ENCODE results near the gene FGF6.
"Not testable (repeated sequence)": the region's sequence is repeated elsewhere in the genome, so short reads cannot be mapped to it uniquely, and the experiment has no call there.

Gene FGF6

DNA sequence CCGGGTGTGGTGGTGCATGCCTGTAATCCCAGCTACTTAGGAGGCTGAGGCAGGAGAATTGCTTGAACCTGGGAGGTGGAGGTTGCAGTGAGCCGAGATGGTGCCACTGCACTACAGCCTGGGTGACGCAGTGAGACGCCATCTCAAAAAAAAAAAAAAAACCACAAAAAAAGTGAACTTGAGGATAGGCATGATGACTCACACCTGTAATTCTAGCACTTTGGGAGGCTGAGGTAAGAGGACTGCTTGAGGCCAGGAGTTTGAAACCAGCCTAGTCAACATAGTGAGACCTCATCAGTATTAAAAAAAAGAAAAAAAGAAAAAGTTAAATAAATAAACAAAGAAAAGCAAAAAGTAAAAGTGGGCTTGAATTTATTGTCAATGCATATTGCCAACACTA is 10.2 kb upstream of the FGF6 start:
- H3K36me3 Mint-ChIP-seq (ENCODE audit: low read depth); H3K4me3 Mint-ChIP-seq; H3K9me3 Mint-ChIP-seq; H3K27ac Mint-ChIP-seq: not testable (repeated sequence)
- peaks cover 26% of the 10 kb centered on the region for H3K27me3 Mint-ChIP-seq
- H3K4me1 Mint-ChIP-seq (ENCODE audit: low read depth): peaks cover 30% of the 10 kb centered on the region
- intact Hi-C loops (cut with micrococcal nuclease): loop anchor here (2.0 kb wide), 1 partner anchor 13 kb away; no protein-coding TSS in a partner anchor

DNA sequence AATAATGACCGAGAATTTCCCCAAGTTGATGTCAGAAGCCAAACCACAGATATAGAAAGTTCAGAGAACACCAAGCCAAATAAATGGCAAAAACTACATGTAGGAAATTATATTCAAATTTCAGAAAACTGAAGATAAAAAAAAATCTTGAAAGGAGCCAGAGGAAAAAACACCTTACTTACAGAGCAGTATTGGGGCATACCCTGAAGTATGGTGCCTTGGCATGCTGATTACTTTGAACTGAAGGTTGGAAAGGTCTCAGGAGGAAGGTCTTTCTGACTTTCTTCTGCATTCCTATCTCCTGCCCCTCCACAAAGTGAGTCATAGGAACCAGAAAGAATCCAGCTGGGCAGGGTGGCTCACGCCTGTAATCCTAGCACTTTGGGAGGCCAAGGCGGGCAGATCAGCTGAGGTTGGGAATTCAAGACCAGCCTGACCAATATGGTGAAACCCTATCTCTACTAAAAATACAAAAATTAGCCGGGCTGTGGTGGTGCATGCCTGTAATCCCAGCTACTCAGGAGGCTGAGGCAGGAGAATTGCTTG is 8.8 kb upstream of the FGF6 start:
- Mint-ChIP-seq H3K36me3 (ENCODE audit: low read depth) (no peaks in the 10 kb centered on the region), H3K9me3 (no peaks in the 10 kb centered on the region), H3K27ac (no peak overlapping the region), H3K4me3 (no peak overlapping the region), H3K4me1 (ENCODE audit: low read depth) (peaks cover 40% of the 10 kb centered on the region), H3K27me3 (peaks cover 27% of the 10 kb centered on the region)
- intact Hi-C loops (cut with micrococcal nuclease): loop anchor here (2.0 kb wide), 1 partner anchor 14 kb away; no protein-coding TSS in a partner anchor

DNA sequence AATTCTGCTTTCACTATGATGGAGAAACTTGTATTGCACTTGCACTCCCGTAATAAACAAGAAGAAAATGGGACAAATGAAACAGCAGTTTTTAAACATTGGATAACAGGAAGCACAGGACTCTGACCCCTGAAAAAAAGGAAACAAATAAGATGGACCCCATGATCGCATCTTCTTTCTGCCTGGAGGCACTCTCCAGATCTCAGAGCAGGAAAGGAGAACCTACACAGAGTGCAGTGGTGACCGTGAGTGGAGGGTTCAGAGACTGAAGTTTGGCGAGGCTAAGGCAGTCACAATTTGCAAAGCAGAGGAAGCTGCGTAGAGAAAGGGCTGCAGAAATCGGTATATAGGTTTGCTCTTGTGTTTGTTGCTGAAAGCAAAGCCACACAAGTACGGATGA is 6.1 kb upstream of the FGF6 start:
- H3K27ac Mint-ChIP-seq: peak overlapping the region; percentile 60
- H3K27me3 Mint-ChIP-seq: peaks cover 23% of the 10 kb centered on the region
- H3K4me3 Mint-ChIP-seq: peak overlapping the region; percentile 7
- no peaks in the 10 kb centered on the region for H3K36me3 Mint-ChIP-seq (ENCODE audit: low read depth)
- intact Hi-C loops (cut with micrococcal nuclease): no loop called here
- H3K9me3 Mint-ChIP-seq: no peaks in the 10 kb centered on the region
- H3K4me1 Mint-ChIP-seq (ENCODE audit: low read depth): peaks cover 54% of the 10 kb centered on the region

DNA sequence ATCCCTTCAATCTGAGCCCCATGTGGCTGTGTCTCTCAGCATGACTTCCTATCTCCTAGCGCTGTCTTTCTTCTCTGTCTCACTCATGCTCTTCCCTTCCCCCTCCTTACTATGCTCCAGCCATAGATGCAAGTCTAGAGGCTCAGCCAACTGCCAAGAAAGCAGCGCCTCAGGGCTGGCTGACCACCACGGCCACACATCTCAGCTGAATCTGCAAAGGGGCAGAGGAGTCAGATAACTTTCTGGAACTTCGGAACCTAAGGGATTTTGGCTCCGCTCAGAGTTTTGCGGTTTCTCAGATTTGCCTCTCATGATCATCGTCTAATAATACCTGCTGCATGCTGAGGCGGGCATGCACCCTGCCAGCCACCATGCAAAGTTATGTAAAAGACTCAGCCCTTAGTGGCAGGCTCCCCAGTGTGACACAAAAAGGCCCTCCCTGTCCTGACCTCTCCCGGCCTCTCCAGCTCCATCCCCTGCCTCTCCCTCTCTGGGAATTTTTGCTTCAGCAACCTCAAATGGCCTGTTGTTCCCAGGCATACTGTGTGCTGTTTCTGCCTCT is 5.0 kb upstream of the FGF6 start:
- Mint-ChIP-seq H3K9me3 (no peaks in the 10 kb centered on the region), H3K4me3 (no peak overlapping the region), H3K36me3 (ENCODE audit: low read depth) (no peaks in the 10 kb centered on the region), H3K27ac (peak overlapping the region; percentile 60), H3K4me1 (ENCODE audit: low read depth) (peaks cover 62% of the 10 kb centered on the region), H3K27me3 (peaks cover 28% of the 10 kb centered on the region)
- intact Hi-C loops (cut with micrococcal nuclease): no loop called here

DNA sequence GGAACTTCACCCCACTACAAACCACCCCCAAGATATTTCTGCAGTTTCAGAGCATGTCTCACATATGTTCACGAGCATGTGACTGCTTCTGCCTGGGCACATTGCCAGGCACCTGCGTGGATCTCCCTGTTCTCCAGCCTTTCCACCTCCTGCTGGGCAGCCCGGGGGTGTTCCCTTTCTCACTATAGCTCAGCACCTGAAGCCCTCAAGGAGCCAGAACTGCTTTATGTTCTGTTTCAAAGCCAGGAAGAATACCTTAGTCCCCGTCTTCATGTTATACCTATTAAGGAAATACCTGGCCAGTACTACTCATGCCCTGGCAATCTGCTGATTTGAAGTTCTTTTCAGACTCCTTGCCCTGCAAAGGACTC is 4.2 kb upstream of the FGF6 start:
- no peak overlapping the region for H3K27ac Mint-ChIP-seq
- H3K4me1 Mint-ChIP-seq (ENCODE audit: low read depth): peaks cover 64% of the 10 kb centered on the region
- no peaks in the 10 kb centered on the region for H3K36me3 Mint-ChIP-seq (ENCODE audit: low read depth)
- no peak overlapping the region for H3K4me3 Mint-ChIP-seq
- intact Hi-C loops (cut with micrococcal nuclease): no loop called here
- H3K27me3 Mint-ChIP-seq: peaks cover 27% of the 10 kb centered on the region
- H3K9me3 Mint-ChIP-seq: no peaks in the 10 kb centered on the region

DNA sequence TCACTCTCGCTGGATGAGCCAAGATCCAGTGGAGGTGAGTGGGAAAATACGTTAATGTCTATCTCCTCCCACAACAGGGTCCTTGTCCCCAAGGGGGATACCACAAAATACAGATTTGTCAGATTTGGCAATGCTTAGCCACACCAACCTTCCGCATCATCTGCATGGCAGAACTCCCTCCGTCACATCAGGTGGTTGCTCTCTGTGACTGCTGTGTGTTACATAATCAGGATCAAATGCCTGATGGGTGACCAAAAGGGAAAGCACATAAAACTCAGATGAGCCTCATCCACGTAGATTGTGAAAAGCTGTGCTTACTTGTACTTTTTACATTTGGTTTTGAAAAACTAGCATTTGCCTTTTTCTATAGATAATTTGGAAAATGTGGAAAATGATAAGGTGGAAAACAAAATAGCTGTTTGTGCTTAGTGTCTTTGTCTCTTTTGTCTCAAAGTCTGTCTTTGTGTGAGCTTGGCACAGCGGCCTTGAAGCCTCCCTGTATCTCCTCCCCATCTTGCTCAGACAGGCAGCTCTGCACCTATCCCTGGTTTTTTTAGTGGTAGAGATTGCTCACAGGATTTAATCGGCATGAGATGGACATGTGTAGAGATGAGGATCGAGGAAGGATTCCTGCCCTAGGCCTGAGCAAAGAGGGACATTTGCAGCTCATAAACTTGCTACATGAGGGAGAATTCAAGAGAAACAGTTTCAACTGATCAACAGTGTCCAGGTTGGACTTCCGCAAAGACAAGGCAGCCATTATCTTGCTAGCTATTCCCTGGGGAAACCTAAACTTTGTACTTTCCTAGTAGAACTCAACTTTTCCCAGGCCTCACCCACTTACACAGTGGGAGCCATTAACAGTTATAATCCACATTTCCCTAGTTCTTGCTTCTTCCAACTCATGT is 3.6 kb upstream of the FGF6 start:
- Mint-ChIP-seq H3K36me3 (ENCODE audit: low read depth) (no peaks in the 10 kb centered on the region), H3K27ac (no peak overlapping the region), H3K9me3 (no peaks in the 10 kb centered on the region), H3K27me3 (peaks cover 25% of the 10 kb centered on the region), H3K4me1 (ENCODE audit: low read depth) (peaks cover 68% of the 10 kb centered on the region), H3K4me3 (no peak overlapping the region)
- intact Hi-C loops (cut with micrococcal nuclease): no loop called here

DNA sequence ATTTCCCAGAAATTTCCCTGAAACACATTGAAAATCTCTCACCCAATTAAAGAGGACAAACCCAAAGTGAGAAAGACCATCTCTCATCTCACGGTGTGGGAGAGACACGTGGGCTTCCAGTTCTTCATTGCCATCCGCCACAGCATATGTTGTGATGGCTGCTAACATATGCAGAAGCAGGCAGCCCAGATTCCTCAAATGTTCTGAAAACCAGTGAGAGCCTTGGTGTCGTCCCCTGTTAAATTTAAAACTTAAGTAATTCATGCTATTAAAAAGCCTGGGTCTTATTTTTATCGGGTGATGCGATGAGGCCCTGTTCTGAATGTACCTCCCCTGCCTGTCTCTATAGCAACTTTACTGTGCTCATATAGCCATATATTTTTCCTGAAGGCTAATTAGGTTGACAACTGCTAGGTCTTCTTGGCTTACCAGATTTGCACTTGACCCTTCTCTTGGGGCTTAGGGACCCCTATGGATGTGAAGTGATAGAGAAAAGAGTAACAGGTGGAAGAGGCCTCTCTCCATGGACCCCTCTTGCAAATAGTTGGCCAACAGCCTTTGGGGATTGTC is 2.8 kb upstream of the FGF6 start:
- Mint-ChIP-seq H3K36me3 (ENCODE audit: low read depth) (no peaks in the 10 kb centered on the region), H3K4me3 (no peak overlapping the region), H3K27me3 (peaks cover 20% of the 10 kb centered on the region), H3K9me3 (no peaks in the 10 kb centered on the region), H3K4me1 (ENCODE audit: low read depth) (peaks cover 75% of the 10 kb centered on the region), H3K27ac (no peak overlapping the region)
- intact Hi-C loops (cut with micrococcal nuclease): no loop called here

DNA sequence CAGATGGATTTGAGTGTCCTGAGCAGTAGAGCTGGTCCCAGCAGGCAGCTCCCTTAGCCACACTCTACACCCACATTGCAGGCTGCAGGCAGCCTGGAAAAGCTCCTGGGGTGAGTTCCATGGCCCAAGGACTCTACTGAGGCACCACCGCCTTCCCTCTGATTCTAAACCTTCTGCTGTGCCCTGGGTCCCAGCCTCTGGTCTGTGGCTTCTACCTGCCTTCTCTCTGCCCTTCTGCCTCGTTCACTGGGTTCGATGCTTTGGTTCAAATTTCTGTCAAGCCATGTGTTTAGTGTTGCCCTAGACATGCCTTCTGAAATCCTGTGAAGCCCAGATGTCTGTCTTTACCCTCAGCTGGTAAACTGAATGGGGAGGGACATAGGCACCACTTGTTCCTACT is 1.5 kb upstream of the FGF6 start:
- H3K27me3 Mint-ChIP-seq: peaks cover 17% of the 10 kb centered on the region
- intact Hi-C loops (cut with micrococcal nuclease): no loop called here
- no peaks in the 10 kb centered on the region for H3K9me3 Mint-ChIP-seq
- peak overlapping the region; percentile 13 for H3K27ac Mint-ChIP-seq
- H3K36me3 Mint-ChIP-seq (ENCODE audit: low read depth): no peaks in the 10 kb centered on the region
- no peak overlapping the region for H3K4me3 Mint-ChIP-seq
- peaks cover 82% of the 10 kb centered on the region for H3K4me1 Mint-ChIP-seq (ENCODE audit: low read depth)

DNA sequence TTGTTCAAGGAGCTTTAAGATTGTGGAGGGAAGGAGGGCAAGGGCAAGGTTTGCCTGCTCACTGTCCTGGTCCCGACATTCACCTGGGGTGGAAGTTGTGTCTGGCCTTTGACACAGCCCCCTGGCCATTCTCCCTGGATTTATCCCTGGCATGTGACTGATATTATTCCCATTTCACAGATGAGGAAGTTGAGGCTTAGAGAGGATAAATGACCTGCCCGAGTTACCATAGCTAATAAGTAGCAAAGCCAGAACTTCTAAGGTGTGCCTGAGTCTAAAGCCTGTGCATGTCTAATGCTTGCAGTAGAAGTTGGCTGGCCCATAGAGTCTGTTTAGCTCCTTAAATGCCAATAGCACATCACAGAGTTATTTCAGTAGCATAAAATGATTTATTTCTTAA is 720 bp upstream of the FGF6 start:
- Mint-ChIP-seq H3K9me3 (no peaks in the 10 kb centered on the region), H3K27ac (peak overlapping the region; percentile 76), H3K4me3 (no peak overlapping the region), H3K36me3 (ENCODE audit: low read depth) (no peaks in the 10 kb centered on the region), H3K27me3 (peaks cover 15% of the 10 kb centered on the region), H3K4me1 (ENCODE audit: low read depth) (peaks cover 82% of the 10 kb centered on the region)
- intact Hi-C loops (cut with micrococcal nuclease): no loop called here

DNA sequence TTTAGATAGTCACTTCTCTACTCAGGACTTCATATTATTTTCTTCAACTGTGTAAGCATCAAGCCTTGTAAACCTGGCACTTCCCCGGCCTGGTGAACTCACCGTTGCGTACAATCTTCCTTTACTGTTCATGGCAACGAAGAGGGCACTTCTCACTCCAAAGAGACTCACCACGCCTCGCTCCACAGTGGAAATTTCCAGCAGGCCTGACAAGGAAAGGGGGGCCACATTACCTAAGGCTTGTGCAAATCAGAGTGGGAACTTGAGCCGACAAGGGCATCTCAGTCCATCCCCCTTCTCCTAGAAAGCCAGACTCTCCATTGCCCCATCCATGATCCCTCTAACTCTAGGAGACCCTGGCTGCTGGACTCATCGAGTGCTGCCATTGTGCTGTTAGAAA is 1.6 kb downstream of the FGF6 start:
- Mint-ChIP-seq H3K4me1 (ENCODE audit: low read depth) (peaks cover 82% of the 10 kb centered on the region), H3K9me3 (no peaks in the 10 kb centered on the region), H3K27ac (peak overlapping the region; percentile 31), H3K36me3 (ENCODE audit: low read depth) (no peaks in the 10 kb centered on the region), H3K4me3 (no peak overlapping the region), H3K27me3 (peaks cover 13% of the 10 kb centered on the region)
- intact Hi-C loops (cut with micrococcal nuclease): no loop called here

DNA sequence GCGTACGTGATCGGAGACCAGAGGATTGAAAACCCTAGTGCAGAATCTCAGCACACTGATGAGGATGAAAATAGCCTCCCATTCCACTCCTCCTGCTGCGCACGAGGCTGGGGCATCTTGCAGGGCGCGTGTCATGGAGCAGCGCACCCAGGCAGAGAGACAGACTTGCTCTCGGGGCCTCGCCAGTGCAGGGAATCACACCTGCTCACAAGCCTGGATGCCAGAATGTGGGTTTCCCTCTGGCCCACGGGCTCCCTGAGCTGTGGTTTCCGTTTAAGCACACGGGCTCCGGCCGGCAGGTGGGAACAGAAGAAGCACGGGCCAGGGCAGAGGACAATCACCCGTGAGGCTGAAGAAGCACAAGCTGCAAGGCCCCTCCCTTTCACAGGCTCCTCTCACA is 2.0 kb downstream of the FGF6 start:
- Mint-ChIP-seq H3K27me3 (peaks cover 13% of the 10 kb centered on the region), H3K27ac (peak overlapping the region; percentile 31), H3K4me3 (no peak overlapping the region), H3K36me3 (ENCODE audit: low read depth) (no peaks in the 10 kb centered on the region), H3K9me3 (no peaks in the 10 kb centered on the region), H3K4me1 (ENCODE audit: low read depth) (peaks cover 87% of the 10 kb centered on the region)
- intact Hi-C loops (cut with micrococcal nuclease): no loop called here

DNA sequence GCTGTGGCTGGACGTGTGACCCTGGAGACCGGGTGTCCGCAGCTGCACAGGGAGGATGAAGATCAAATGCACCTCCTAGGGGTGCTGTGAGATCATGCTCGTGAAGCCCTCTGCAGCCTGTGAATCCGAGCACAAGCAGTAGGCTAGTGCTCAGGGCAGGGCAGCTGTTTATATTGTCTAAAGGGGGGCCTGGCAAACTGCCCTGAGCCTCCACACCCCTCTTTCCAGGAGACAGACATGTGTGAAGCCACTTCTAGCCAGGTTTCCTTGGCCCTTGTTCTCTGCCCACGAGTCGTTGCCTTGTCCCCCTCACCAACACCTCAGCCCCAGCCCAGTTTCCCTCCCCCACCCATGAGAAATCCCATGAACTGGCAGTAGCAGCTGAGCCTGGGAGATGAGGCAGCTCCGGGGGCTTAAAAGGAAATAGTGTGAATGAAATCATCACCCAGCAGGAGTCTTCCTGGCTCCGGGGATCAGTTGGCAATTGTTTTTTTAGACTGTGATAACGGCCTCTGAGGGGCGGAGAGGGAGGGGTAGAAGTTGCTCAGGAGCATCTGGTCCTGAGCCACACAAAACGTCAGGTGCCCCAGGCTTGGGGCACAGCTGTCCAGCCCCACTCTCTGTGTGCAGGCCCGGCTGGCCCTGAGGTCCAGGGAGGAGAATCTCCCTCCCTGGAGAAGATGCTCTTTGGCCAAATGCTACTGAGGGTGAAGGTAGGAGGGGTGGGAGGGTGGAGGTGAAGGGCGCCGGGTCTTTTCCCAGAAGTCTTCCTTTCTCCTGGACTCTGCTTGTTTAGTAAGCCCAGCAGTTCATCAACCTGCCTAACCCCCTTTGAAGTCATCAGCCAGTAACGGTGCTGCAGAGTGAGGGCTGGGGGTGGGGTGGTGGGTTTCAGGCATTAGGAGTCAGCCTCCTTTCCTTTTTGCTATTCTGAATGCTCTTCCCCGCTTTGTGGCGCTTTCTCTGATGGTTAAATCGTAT is 4.0 kb downstream of the FGF6 start:
- Mint-ChIP-seq H3K36me3 (ENCODE audit: low read depth) (no peaks in the 10 kb centered on the region), H3K9me3 (no peaks in the 10 kb centered on the region), H3K27me3 (peaks cover 7% of the 10 kb centered on the region), H3K4me3 (no peak overlapping the region), H3K4me1 (ENCODE audit: low read depth) (peaks cover 91% of the 10 kb centered on the region), H3K27ac (peak overlapping the region; percentile 94)
- intact Hi-C loops (cut with micrococcal nuclease): no loop called here

DNA sequence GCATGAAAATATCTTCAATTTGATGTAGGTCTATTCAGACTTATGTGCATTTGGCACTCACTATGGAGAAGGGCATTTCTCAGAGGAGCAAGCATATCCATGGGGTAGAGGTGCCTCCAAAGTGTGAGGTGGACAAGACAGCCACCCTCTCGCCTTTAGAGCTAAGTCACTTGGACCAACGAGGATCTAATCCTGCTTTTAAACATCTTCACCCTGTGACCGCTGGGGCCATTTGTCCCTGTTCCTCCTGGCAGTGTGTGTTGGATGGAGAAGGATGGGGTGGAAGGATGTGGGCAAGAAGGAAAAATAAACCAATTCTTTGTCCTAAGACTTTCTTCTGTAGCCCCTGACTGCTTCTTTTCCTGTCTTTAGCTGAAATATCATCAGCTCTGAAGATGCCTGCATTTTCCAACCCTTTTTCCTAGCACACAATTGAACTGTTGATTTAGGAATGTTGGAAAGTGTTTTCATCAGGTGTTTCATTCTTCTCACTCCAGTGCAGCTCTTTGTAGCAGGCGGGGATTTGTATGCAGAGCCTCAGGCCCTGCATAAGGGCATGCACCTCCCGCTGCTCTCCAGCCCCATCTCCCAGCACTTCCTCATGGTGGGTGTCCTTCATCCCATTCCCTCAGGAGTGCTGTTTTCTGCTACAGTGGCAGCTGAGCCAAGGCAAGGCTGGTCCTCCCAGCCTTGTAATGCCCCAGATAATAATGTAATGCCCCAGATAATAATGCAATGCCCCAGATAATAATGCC is 5.3 kb downstream of the FGF6 start:
- H3K27me3 Mint-ChIP-seq: no peaks in the 10 kb centered on the region
- intact Hi-C loops (cut with micrococcal nuclease): no loop called here
- H3K9me3 Mint-ChIP-seq: no peaks in the 10 kb centered on the region
- H3K4me3 Mint-ChIP-seq: no peak overlapping the region
- H3K4me1 Mint-ChIP-seq (ENCODE audit: low read depth): peaks cover 92% of the 10 kb centered on the region
- peaks cover 7% of the 10 kb centered on the region for H3K36me3 Mint-ChIP-seq (ENCODE audit: low read depth)
- H3K27ac Mint-ChIP-seq: peak overlapping the region; percentile 94
